ENCODE measurements around the gene SLC12A8.
A peak's percentile ranks its signal among the peaks of the same experiment; 100 is the strongest.

Gene SLC12A8

GRCh38 chr3:125142940-125143339 is 69.6 kb downstream of the SLC12A8 start:
- TF ChIP-seq MAX (IDR thresholded peaks at IDR 0.05; ENCODE audit: low read depth, low read length) (no peak), MYC (IDR thresholded peaks at IDR 0.05; ENCODE audit: low read depth, low read length) (no peak), POLR2A (IDR thresholded peaks at IDR 0.05; ENCODE audit: extremely low read depth, insufficient read length) (no peak)
- no peak overlapping the region for H3K4me3 ChIP-seq (ENCODE audit: low read depth, low read length)
- no peak for DNase-seq (ENCODE audit: low read depth)

- no peak overlapping the region for H3K4me3 ChIP-seq (ENCODE audit: low read depth, low read length)
- no peak for DNase-seq (ENCODE audit: low read depth)
- no peak for TF ChIP-seq MYC (IDR thresholded peaks at IDR 0.05; ENCODE audit: low read depth, low read length)
- no peak for TF ChIP-seq MAX (IDR thresholded peaks at IDR 0.05; ENCODE audit: low read depth, low read length)
- no peak for TF ChIP-seq POLR2A (IDR thresholded peaks at IDR 0.05; ENCODE audit: extremely low read depth, insufficient read length)
These were observed 70.1 kb downstream of the SLC12A8 start for GRCh38 chr3:125142420-125142778.

GRCh38 chr3:125141596-125142419 is 70.7 kb downstream of the SLC12A8 start:
- TF ChIP-seq MYC (IDR thresholded peaks at IDR 0.05; ENCODE audit: low read depth, low read length) (no peak), POLR2A (IDR thresholded peaks at IDR 0.05; ENCODE audit: extremely low read depth, insufficient read length) (no peak), MAX (IDR thresholded peaks at IDR 0.05; ENCODE audit: low read depth, low read length) (no peak)
- peak; percentile 69 for DNase-seq (ENCODE audit: low read depth)
- no peak overlapping the region for H3K4me3 ChIP-seq (ENCODE audit: low read depth, low read length)

- TF ChIP-seq CTCF (IDR thresholded peaks at IDR 0.05; ENCODE audit: low read depth, low read length) = no peak
- no peak for TF ChIP-seq MYC (IDR thresholded peaks at IDR 0.05; ENCODE audit: low read depth, low read length)
- no peak for TF ChIP-seq MAX (IDR thresholded peaks at IDR 0.05; ENCODE audit: low read depth, low read length)
- no peak for TF ChIP-seq POLR2A (IDR thresholded peaks at IDR 0.05; ENCODE audit: extremely low read depth, insufficient read length)
- no peak for DNase-seq (ENCODE audit: low read depth)
- no peak overlapping the region for H3K4me3 ChIP-seq (ENCODE audit: low read depth, low read length)
These were observed 71.5 kb downstream of the SLC12A8 start for GRCh38 chr3:125140818-125141595.

- DNase-seq (ENCODE audit: low read depth) = no peak
- TF ChIP-seq CTCF (IDR thresholded peaks at IDR 0.05; ENCODE audit: low read depth, low read length) = no peak
- TF ChIP-seq POLR2A (IDR thresholded peaks at IDR 0.05; ENCODE audit: extremely low read depth, insufficient read length) = no peak
- no peak for TF ChIP-seq MYC (IDR thresholded peaks at IDR 0.05; ENCODE audit: low read depth, low read length)
- TF ChIP-seq MAX (IDR thresholded peaks at IDR 0.05; ENCODE audit: low read depth, low read length) = no peak
- no peak overlapping the region for H3K4me3 ChIP-seq (ENCODE audit: low read depth, low read length)
These were observed 72.3 kb downstream of the SLC12A8 start for GRCh38 chr3:125140011-125140817.

- no peak for TF ChIP-seq MYC (IDR thresholded peaks at IDR 0.05; ENCODE audit: low read depth, low read length)
- TF ChIP-seq CTCF (IDR thresholded peaks at IDR 0.05; ENCODE audit: low read depth, low read length) = no peak
- TF ChIP-seq MAX (IDR thresholded peaks at IDR 0.05; ENCODE audit: low read depth, low read length) = no peak
- DNase-seq (ENCODE audit: low read depth) = no peak
These were observed 73.2 kb downstream of the SLC12A8 start for GRCh38 chr3:125139386-125139785.

More at GRCh38 chr3:125139386-125139785, 73.2 kb downstream of the SLC12A8 start:
- H3K4me3 ChIP-seq (ENCODE audit: low read depth, low read length) = no peak overlapping the region
